AG10803 (cell line): Measurements from ENCODE around the gene MALRD1.

Experiments used
- DNase-seq: peaks from one replicate; pipeline ENCODE4 v3.0.0; 2010; ENCODE audit warnings: low read depth
- H3K4me3 ChIP-seq: 2 replicates; pipeline ENCODE4 v1.5.1; 2011; ENCODE audit warnings: mild to moderate bottlenecking, low read length, control low read depth
- TF ChIP-seq, protein P1 (sequence below): conservative IDR thresholded peaks from 2 replicates; pipeline ENCODE4 v1.5.1; 2011; ENCODE audit warnings: mild to moderate bottlenecking, low read length, control low read depth, inconsistent platforms

Gene MALRD1

DNA sequence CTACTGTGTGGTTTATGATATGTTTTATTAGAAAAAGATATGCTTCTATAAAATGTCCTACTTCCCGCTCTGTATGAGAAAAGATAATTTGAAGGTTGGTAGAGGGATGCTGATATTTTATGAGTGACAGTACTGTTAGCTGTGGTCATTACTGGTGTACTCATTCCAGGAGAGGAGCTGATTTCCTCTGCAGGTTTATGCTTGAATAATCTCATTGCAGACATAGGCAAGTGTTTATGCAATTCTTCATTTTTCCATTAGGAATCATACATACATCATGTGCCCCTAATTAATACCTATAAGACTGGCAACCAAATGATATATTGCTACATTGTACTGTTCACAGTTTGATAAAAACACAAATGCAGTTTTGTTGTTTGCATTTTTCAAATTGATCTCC is 269.4 kb downstream of the MALRD1 start:
- TF ChIP-seq, protein P1, sequence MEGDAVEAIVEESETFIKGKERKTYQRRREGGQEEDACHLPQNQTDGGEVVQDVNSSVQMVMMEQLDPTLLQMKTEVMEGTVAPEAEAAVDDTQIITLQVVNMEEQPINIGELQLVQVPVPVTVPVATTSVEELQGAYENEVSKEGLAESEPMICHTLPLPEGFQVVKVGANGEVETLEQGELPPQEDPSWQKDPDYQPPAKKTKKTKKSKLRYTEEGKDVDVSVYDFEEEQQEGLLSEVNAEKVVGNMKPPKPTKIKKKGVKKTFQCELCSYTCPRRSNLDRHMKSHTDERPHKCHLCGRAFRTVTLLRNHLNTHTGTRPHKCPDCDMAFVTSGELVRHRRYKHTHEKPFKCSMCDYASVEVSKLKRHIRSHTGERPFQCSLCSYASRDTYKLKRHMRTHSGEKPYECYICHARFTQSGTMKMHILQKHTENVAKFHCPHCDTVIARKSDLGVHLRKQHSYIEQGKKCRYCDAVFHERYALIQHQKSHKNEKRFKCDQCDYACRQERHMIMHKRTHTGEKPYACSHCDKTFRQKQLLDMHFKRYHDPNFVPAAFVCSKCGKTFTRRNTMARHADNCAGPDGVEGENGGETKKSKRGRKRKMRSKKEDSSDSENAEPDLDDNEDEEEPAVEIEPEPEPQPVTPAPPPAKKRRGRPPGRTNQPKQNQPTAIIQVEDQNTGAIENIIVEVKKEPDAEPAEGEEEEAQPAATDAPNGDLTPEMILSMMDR: no peak
- DNase-seq: no peak
- no peak overlapping the region for H3K4me3 ChIP-seq

DNA sequence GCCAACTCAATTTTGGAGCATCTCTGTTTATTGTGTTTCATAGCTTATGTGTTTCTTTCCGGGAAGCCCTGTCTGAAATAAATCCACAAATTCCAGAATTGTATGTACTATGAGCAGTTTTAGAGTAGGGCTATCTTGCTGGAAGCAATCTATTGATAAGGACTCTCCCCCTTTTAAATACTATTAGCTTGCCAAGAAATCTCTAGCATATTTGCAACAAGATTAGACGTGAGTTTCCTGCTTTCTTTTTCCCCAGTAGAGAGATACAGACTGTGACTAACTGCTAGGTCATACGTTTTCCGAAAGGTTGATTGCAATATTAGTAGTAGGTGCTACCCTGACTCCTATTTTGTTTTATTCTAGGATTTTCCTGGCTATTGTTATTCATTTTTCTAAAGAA is 277.0 kb downstream of the MALRD1 start:
- TF ChIP-seq, protein P1: no peak
- no peak for DNase-seq
- no peak overlapping the region for H3K4me3 ChIP-seq

DNA sequence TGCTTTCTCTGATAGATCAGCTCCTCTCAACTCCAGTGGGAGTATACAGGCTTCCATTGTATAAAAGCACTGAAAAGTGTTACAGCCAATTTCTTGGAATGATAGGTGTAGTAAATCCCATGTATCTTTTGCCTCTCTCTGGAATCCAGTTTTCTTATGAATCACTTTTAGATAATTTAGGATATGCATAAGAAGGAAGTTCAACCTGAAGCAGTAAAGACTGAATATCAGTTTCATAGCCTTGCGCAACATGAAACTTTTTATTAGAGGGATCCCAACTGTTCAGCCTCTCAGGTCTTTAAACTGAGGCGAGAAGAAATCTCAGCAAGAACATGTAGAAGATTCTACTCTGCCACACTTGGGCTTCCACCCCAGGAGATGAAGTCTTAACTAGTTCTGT is 280.0 kb downstream of the MALRD1 start:
- TF ChIP-seq, protein P1: no peak
- no peak for DNase-seq
- no peak overlapping the region for H3K4me3 ChIP-seq

DNA sequence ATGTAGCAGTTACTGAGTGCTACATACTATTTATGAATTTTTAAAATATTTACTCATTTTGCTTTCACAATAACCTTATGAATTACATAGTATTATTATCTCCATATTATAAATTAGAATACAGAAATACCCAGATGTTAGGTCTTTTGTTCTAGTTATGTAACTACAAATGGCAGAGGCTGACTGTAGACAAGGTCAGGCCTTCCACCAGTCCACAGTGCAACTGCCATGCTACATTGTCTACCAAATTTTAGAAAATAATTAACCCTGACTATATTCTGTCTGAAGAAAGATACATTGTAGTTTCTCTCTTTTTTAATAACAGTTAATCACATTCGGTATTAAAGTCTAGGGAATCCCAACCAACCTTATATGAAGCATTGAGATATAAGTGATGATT is 280.9 kb downstream of the MALRD1 start:
- no peak overlapping the region for H3K4me3 ChIP-seq
- TF ChIP-seq, protein P1: no peak
- no peak for DNase-seq

DNA sequence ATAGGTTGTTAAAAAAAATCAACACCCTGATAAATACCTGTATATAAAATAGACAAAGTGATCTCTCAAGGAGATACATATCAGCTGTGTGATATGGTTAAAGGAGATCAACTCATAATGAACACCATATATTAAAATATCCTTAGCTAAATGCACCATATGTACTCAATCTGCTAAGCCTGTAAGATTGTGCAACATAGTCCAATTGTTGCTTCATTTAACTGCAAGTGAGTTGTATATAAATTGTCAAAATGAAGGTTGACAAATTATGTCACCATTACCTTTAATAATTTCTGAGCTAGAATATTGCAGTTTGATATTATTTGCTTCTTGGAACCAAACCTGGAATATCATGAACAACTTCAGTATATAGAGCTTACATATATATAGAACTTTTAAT is 283.7 kb downstream of the MALRD1 start:
- no peak overlapping the region for H3K4me3 ChIP-seq
- no peak for DNase-seq
- TF ChIP-seq, protein P1: no peak

DNA sequence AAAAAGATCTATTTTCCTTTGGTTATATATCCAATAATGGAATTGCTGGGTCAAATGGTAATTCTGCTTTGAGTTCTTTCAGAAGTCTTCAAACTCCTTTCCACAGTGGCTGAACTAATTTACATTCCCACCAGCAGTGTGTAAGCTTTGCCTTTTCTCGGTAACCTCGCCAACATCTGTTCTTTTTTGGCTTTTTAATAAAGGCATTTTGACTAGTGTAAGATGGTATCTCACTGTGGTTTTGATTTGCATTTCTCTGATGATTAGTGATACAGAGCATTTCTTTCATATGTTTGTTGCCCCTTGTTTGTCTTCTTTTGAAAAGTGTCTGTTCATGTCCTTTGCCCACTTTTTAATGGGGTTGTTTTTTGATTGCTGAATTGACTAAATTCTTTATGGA is 285.0 kb downstream of the MALRD1 start:
- H3K4me3 ChIP-seq: no peak overlapping the region
- DNase-seq: no peak
- TF ChIP-seq, protein P1: no peak

DNA sequence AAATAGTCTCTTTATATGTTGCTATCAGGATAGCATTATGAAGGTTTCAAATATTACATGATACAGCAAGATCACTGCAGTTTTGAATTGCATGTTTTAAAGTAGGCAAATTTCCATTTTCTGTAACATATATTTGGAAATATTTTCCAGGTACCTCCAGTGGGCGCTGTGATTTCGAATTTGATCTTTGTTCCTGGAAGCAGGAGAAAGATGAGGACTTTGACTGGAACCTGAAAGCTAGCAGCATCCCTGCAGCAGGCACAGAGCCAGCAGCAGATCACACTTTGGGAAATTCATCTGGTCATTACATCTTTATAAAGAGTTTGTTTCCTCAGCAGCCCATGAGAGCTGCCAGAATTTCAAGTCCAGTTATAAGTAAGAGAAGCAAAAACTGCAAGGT is 299.0 kb downstream of the MALRD1 start:
- TF ChIP-seq, protein P1: 0 out of 2 replicates have a peak, but pooled peaks have one; percentile 6
- no peak overlapping the region for H3K4me3 ChIP-seq
- DNase-seq: no peak
